ENCODE data around the gene SLC44A1.

- TF ChIP-seq SP1 (IDR thresholded peaks at IDR 0.05), result no peak
- no peak for TF ChIP-seq SUZ12 (IDR thresholded peaks at IDR 0.05)
- no peak for TF ChIP-seq FOXK2 (IDR thresholded peaks at IDR 0.05)
- TF ChIP-seq ARNT (IDR thresholded peaks at IDR 0.05), result no peak
- no peak for TF ChIP-seq ZNF384 (IDR thresholded peaks at IDR 0.05)
- no peak for TF ChIP-seq ELF4 (IDR thresholded peaks at IDR 0.05)
- TF ChIP-seq NFRKB (IDR thresholded peaks at IDR 0.05), result no peak
- no peak for TF ChIP-seq FOXM1 (IDR thresholded peaks at IDR 0.05; ENCODE audit: borderline replicate concordance)
- no peak for TF ChIP-seq HDGF (IDR thresholded peaks at IDR 0.05; ENCODE audit: borderline replicate concordance)
- TF ChIP-seq BHLHE40 (IDR thresholded peaks at IDR 0.05; ENCODE audit: borderline replicate concordance), result no peak
- TF ChIP-seq, protein P1, sequence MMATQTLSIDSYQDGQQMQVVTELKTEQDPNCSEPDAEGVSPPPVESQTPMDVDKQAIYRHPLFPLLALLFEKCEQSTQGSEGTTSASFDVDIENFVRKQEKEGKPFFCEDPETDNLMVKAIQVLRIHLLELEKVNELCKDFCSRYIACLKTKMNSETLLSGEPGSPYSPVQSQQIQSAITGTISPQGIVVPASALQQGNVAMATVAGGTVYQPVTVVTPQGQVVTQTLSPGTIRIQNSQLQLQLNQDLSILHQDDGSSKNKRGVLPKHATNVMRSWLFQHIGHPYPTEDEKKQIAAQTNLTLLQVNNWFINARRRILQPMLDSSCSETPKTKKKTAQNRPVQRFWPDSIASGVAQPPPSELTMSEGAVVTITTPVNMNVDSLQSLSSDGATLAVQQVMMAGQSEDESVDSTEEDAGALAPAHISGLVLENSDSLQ (IDR thresholded peaks at IDR 0.05), result no peak
- no peak for TF ChIP-seq TARDBP (IDR thresholded peaks at IDR 0.05)
Observed at GRCh38 chr9:105269593-105269992, 25.1 kb downstream of the SLC44A1 start.
